ENCODE data around the gene GPSM1. TPM values are rescaled to one million over a fixed set of nuclear protein-coding genes. Genes with fewer than 3 reads are reported as not detected.

Gene GPSM1
- total RNA-seq, 1 donor from 2014 or later = 31.7 TPM

GRCh38 chr9:136299541-136299940, 27.8 kb upstream of the GPSM1 start:
- H3K4me3 Mint-ChIP-seq (ENCODE audit: unreplicated experiment) = no peak overlapping the region
- TF ChIP-seq CTCF (IDR thresholded peaks at IDR 0.05; ENCODE audit: unreplicated experiment) = no peak
- DNase-seq (ENCODE audit: low spot score) = no peak
- H3K27me3 Mint-ChIP-seq (ENCODE audit: unreplicated experiment) = peaks cover 5% of the 10 kb centered on the region
- no peak overlapping the region for H3K27ac Mint-ChIP-seq (ENCODE audit: unreplicated experiment)
- no peaks in the 10 kb centered on the region for H3K36me3 Mint-ChIP-seq (ENCODE audit: low read depth, unreplicated experiment)
- H3K9me3 Mint-ChIP-seq (ENCODE audit: unreplicated experiment) = no peaks in the 10 kb centered on the region
- no peaks in the 10 kb centered on the region for H3K4me1 Mint-ChIP-seq (ENCODE audit: unreplicated experiment)

DNA sequence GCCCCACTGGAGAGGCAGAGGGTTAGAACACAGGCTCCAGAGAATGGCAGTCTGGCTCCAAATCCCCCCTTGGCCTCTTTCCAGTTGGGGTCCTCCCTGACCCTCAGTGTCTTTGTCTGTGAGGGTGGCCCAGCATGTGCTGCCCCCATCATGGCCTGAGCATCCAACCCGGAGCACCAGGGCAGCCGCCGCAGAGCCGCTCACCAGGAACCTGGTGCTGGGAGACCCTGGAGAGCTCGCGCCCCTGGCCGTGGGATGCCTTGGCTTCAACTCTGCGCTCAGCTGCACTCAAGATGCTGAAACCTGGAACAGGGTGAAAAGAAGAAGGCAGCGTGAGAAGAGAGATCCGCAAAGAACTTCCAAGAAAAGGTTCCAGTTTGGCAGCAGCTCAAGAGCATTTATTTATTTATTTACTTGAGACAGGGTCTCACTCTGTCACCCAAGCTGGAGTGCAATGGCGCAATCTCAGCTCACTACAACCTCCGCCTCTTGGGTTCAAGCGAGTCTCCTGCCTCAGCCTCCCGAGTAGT, 27.3 kb upstream of the GPSM1 start:
- H3K27me3 Mint-ChIP-seq (ENCODE audit: unreplicated experiment) = peaks cover 3% of the 10 kb centered on the region
- no peak overlapping the region for H3K27ac Mint-ChIP-seq (ENCODE audit: unreplicated experiment)
- H3K36me3 Mint-ChIP-seq (ENCODE audit: low read depth, unreplicated experiment) = no peaks in the 10 kb centered on the region
- no peak overlapping the region for H3K4me3 Mint-ChIP-seq (ENCODE audit: unreplicated experiment)
- no peaks in the 10 kb centered on the region for H3K4me1 Mint-ChIP-seq (ENCODE audit: unreplicated experiment)
- no peak for DNase-seq (ENCODE audit: low spot score)
- no peak for TF ChIP-seq CTCF (IDR thresholded peaks at IDR 0.05; ENCODE audit: unreplicated experiment)
- no peaks in the 10 kb centered on the region for H3K9me3 Mint-ChIP-seq (ENCODE audit: unreplicated experiment)

GRCh38 chr9:136300866-136301265, 26.5 kb upstream of the GPSM1 start:
- no peak for DNase-seq (ENCODE audit: low spot score)
- Mint-ChIP-seq H3K9me3 (ENCODE audit: unreplicated experiment) (no peaks in the 10 kb centered on the region), H3K27me3 (ENCODE audit: unreplicated experiment) (peaks cover 3% of the 10 kb centered on the region), H3K36me3 (ENCODE audit: low read depth, unreplicated experiment) (no peaks in the 10 kb centered on the region), H3K4me3 (ENCODE audit: unreplicated experiment) (no peak overlapping the region), H3K4me1 (ENCODE audit: unreplicated experiment) (no peaks in the 10 kb centered on the region), H3K27ac (ENCODE audit: unreplicated experiment) (no peak overlapping the region)
- no peak for TF ChIP-seq CTCF (IDR thresholded peaks at IDR 0.05; ENCODE audit: unreplicated experiment)

DNA sequence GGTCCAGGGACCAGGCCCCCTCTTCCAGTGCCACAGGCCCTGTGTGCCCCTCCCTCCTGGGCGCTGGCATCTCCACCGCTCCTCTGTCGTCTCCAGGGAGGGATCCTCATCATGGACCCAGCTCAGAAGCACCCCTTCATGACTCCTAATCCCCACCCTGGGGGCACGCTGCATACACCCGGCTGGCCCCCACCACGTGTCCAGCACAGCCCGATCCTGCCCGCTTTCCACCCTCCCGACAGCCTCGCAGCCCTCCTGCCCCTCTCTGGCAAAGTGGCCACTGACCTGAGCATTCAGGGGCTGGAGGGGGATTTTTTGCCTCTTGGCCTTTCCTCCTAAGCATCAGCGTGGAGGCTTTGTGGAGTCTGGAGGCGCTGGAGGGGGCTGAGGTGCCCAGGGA, 24.8 kb upstream of the GPSM1 start:
- Mint-ChIP-seq H3K4me3 (ENCODE audit: unreplicated experiment) (no peak overlapping the region), H3K9me3 (ENCODE audit: unreplicated experiment) (no peaks in the 10 kb centered on the region)

More for the DNA sequence above, 24.8 kb upstream of the GPSM1 start:
- H3K36me3 Mint-ChIP-seq (ENCODE audit: low read depth, unreplicated experiment) = no peaks in the 10 kb centered on the region
- H3K4me1 Mint-ChIP-seq (ENCODE audit: unreplicated experiment) = no peaks in the 10 kb centered on the region
- no peak for TF ChIP-seq CTCF (IDR thresholded peaks at IDR 0.05; ENCODE audit: unreplicated experiment)
- H3K27ac Mint-ChIP-seq (ENCODE audit: unreplicated experiment) = no peak overlapping the region
- no peak for DNase-seq (ENCODE audit: low spot score)
- peaks cover 1% of the 10 kb centered on the region for H3K27me3 Mint-ChIP-seq (ENCODE audit: unreplicated experiment)
